HUES64 (cell line): Measurements from ENCODE around the gene HS6ST1. TPM values are rescaled to one million over a fixed set of nuclear protein-coding genes. Genes with fewer than 3 reads are reported as not detected.
A peak's percentile ranks its signal among the peaks of the same experiment; 100 is the strongest.

Experiments
- H3K27ac ChIP-seq: 2 replicates; pipeline ENCODE4 v1.7.0; 2013; ENCODE audit warnings: low read depth, low read length, inconsistent platforms
- H3K27me3 ChIP-seq: 2 replicates; pipeline ENCODE4 v1.6.1; 2013; ENCODE audit warnings: mild to moderate bottlenecking, low read length; ENCODE audit not compliant: insufficient read depth
- H3K36me3 ChIP-seq: 2 replicates; pipeline ENCODE4 v1.6.1; 2013; ENCODE audit warnings: mild to moderate bottlenecking, low read length; ENCODE audit not compliant: insufficient read depth
- H3K4me1 ChIP-seq: 2 replicates; pipeline ENCODE4 v1.6.1; 2013; ENCODE audit warnings: mild to moderate bottlenecking, low read length, moderate library complexity; ENCODE audit not compliant: insufficient read depth
- H3K4me3 ChIP-seq: 2 replicates; pipeline ENCODE4 v1.5.1; 2013; ENCODE audit warnings: mild to moderate bottlenecking, low read length, moderate library complexity
- H3K9ac ChIP-seq: 2 replicates; pipeline ENCODE4 v1.6.1; 2013; ENCODE audit warnings: mild to moderate bottlenecking, low read depth, low read length
- H3K9me3 ChIP-seq: 2 replicates; pipeline ENCODE4 v1.6.1; 2013; ENCODE audit warnings: low read depth, low read length; ENCODE audit not compliant: insufficient read depth
- WGBS: fragments of 150-250, 120-280 bp; methylation state at CpG from one replicate; pipeline ENCODE4 v1.1.7; 2013; ENCODE audit warnings: missing lambda C conversion rate; 5-methylcytosine and 5-hydroxymethylcytosine counted together
- polyA plus RNA-seq, 2 experiments: library from polyadenylated mRNA; stranded (reverse); fragments of 50-300 nt; gene quantifications; one replicate each; pipeline ENCODE4 v1.2.3, GENCODE V29; 2013

Gene HS6ST1
- 34.0 TPM for polyA plus RNA-seq (2013, experiment 1 of 2)
- polyA plus RNA-seq (2013, experiment 2 of 2): 35.8 TPM

GRCh38 chr2:128318776-128319464, at the start of gene HS6ST1:
Gene HS6ST1, minus strand, starts transcription at chr2:128318868. Its CDS starts 305 bp downstream, at chr2:128318563.
- peaks cover 33% of the 10 kb centered on the region for H3K4me1 ChIP-seq

GRCh38 chr2:128367601-128368359, 49.1 kb upstream of the HS6ST1 start:
- peaks cover 28% of the 10 kb centered on the region for H3K4me1 ChIP-seq
- WGBS: 92% methylated on average over 22 of the region's 23 CpGs
- no peak overlapping the region for H3K27ac ChIP-seq
- H3K4me3 ChIP-seq: no peak overlapping the region
- H3K9ac ChIP-seq: no peak overlapping the region
- H3K9me3 ChIP-seq: no peaks in the 10 kb centered on the region
- H3K36me3 ChIP-seq: no peaks in the 10 kb centered on the region
- H3K27me3 ChIP-seq: no peaks in the 10 kb centered on the region

More at GRCh38 chr2:128318776-128319464, at the start of gene HS6ST1:
- H3K9me3 ChIP-seq: no peaks in the 10 kb centered on the region
- peak within 1 kb of the TSS; percentile 80 for H3K9ac ChIP-seq
- no peak within 1 kb of the TSS for H3K27ac ChIP-seq
- peak within 1 kb of the TSS; percentile 91 for H3K4me3 ChIP-seq
- peaks cover 36% of the 10 kb centered on the region for H3K27me3 ChIP-seq
- 1% methylated on average over 84 of the region's 84 CpGs for WGBS
- H3K36me3 ChIP-seq: peaks cover 14% of the 10 kb centered on the region

GRCh38 chr2:128366713-128367511, 48.2 kb upstream of the HS6ST1 start:
- Histone ChIP-seq H3K9me3 (no peaks in the 10 kb centered on the region), H3K4me3 (no peak overlapping the region), H3K9ac (no peak overlapping the region), H3K27me3 (no peaks in the 10 kb centered on the region), H3K36me3 (no peaks in the 10 kb centered on the region), H3K27ac (no peak overlapping the region), H3K4me1 (peaks cover 36% of the 10 kb centered on the region)
- WGBS: 88% methylated on average over 10 of the region's 10 CpGs

GRCh38 chr2:128365217-128365905, 46.7 kb upstream of the HS6ST1 start:
- H3K27me3 ChIP-seq: no peaks in the 10 kb centered on the region

GRCh38 chr2:128364441-128364911, 45.8 kb upstream of the HS6ST1 start:
- Histone ChIP-seq H3K27ac (no peak overlapping the region), H3K4me1 (peaks cover 33% of the 10 kb centered on the region), H3K4me3 (no peak overlapping the region), H3K9ac (no peak overlapping the region), H3K36me3 (no peaks in the 10 kb centered on the region), H3K9me3 (0 out of 2 replicates have a peak, but pooled peaks cover 2% of the 10 kb centered on the region), H3K27me3 (no peaks in the 10 kb centered on the region)
- WGBS: 91% methylated on average over 8 of the region's 8 CpGs

More at GRCh38 chr2:128365217-128365905, 46.7 kb upstream of the HS6ST1 start:
- Histone ChIP-seq H3K27ac (no peak overlapping the region), H3K4me3 (no peak overlapping the region), H3K4me1 (peaks cover 40% of the 10 kb centered on the region), H3K36me3 (no peaks in the 10 kb centered on the region), H3K9me3 (0 out of 2 replicates have a peak, but pooled peaks cover 1% of the 10 kb centered on the region), H3K9ac (no peak overlapping the region)
- WGBS: 90% methylated on average over 12 of the region's 12 CpGs

- Histone ChIP-seq H3K9me3 (0 out of 2 replicates have a peak, but pooled peaks cover 2% of the 10 kb centered on the region), H3K9ac (no peak overlapping the region), H3K4me1 (peaks cover 28% of the 10 kb centered on the region), H3K27me3 (no peaks in the 10 kb centered on the region), H3K27ac (no peak overlapping the region), H3K36me3 (no peaks in the 10 kb centered on the region), H3K4me3 (no peak overlapping the region)
- WGBS: 80% methylated on average over 11 of the region's 11 CpGs
These were observed 45.3 kb upstream of the HS6ST1 start for GRCh38 chr2:128363934-128364361.

GRCh38 chr2:128362889-128363228, 44.2 kb upstream of the HS6ST1 start:
- Histone ChIP-seq H3K4me3 (no peak overlapping the region), H3K4me1 (peaks cover 25% of the 10 kb centered on the region), H3K9me3 (0 out of 2 replicates have a peak, but pooled peaks cover 2% of the 10 kb centered on the region), H3K36me3 (no peaks in the 10 kb centered on the region), H3K27me3 (no peaks in the 10 kb centered on the region), H3K27ac (peak overlapping the region; percentile 94), H3K9ac (no peak overlapping the region; the same call in 1 of the 2 replicates)
- WGBS: 4% methylated on average over 6 of the region's 6 CpGs

- Histone ChIP-seq H3K36me3 (no peaks in the 10 kb centered on the region), H3K9me3 (0 out of 2 replicates have a peak, but pooled peaks cover 2% of the 10 kb centered on the region), H3K9ac (peak overlapping the region; percentile 64), H3K27me3 (no peaks in the 10 kb centered on the region), H3K4me3 (no peak overlapping the region), H3K4me1 (peaks cover 25% of the 10 kb centered on the region), H3K27ac (peak overlapping the region; percentile 94)
- WGBS: 56% methylated on average over 12 of the region's 12 CpGs
These were observed 43.7 kb upstream of the HS6ST1 start for GRCh38 chr2:128362176-128362888.

- H3K9ac ChIP-seq: no peak overlapping the region
These were observed 42.9 kb upstream of the HS6ST1 start for GRCh38 chr2:128361376-128362131.

More at GRCh38 chr2:128361376-128362131, 42.9 kb upstream of the HS6ST1 start:
- Histone ChIP-seq H3K27me3 (no peaks in the 10 kb centered on the region), H3K36me3 (no peaks in the 10 kb centered on the region), H3K4me3 (no peak overlapping the region), H3K4me1 (peaks cover 25% of the 10 kb centered on the region), H3K9me3 (0 out of 2 replicates have a peak, but pooled peaks cover 2% of the 10 kb centered on the region), H3K27ac (no peak overlapping the region)
- 92% methylated on average over 14 of the region's 14 CpGs for WGBS
